Measurements from ENCODE around the gene DACH1.

Gene DACH1

DNA sequence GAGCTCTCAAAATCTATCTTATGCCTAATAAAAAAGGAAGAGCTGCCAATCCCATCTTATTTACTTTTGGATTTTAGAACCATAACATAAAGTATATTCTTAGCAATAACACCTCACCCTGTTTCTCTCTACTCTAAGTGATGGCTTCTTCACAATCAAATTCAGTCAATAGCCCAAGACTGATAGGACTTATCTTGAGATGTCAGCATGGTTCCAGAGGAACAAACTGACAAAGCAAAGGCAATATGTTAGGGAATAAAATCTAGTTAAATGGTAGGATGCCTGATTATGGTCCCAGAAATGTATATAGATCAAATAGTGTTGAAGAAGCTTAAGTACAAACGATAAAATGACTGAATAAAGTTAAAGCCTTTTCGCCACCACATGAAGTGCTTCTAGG is 36.3 kb downstream of the DACH1 start:
- in situ Hi-C loops (cut with HindIII; ENCODE audit: low sequenced_read_pairs), result no loop called here

DNA sequence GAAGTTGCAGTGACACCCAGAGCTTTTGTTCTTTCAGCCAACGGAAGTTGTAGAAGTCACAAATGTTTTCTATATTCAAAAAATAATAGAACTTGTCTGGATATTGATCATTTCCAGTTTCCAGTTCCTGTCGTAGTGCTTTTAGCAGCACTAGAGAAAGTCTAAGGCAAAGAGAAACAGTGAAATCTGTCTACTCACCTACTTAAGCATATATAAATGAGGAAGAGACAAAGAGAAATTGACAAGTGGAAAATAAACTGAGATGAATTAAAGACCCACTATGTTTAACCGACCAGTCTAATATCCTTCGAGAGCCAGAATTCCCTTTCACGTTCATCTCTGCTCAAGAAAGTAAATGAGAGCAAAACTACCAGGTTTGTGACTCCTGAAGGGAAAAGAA is 36.7 kb downstream of the DACH1 start:
- in situ Hi-C loops (cut with HindIII; ENCODE audit: low sequenced_read_pairs), result no loop called here

DNA sequence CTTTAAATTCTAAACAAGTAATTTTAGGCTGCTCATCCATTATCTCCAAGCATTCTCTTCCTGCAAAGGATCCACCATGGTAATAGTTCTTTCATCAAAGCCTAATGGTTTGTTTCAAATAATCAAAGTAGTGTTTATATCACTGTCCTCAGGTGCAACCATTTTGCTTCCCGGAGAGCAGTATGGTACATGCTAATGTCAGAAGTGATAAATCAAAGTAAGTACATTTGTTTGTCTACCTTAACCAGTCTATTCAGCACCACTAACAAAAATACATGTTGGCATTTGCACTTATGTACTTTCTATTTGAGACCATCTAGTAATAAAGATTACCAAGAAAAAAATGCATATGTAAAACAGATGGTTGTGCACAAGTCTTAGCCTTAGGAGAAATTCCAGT is 37.5 kb downstream of the DACH1 start:
- in situ Hi-C loops (cut with HindIII; ENCODE audit: low sequenced_read_pairs), result no loop called here

DNA sequence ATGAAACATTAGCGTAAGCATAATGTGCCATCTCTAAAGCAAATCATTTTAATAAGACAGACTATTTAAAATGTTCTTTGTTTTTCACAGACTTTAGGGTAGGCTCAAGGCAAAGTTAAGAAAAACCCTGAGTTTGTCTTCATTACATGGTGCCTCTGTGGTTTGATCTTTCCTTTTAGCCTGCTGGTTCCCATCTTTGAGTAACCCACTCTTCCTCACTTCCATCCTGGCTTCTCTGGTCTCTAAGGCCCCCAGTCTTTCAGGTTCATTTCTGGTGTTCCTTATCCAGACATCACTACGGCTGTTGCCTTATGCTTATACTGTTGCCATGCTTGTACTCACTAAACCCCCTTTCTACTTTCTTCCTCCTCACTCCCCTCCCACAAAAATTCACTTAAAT is 38.4 kb downstream of the DACH1 start:
- in situ Hi-C loops (cut with HindIII; ENCODE audit: low sequenced_read_pairs), result no loop called here

DNA sequence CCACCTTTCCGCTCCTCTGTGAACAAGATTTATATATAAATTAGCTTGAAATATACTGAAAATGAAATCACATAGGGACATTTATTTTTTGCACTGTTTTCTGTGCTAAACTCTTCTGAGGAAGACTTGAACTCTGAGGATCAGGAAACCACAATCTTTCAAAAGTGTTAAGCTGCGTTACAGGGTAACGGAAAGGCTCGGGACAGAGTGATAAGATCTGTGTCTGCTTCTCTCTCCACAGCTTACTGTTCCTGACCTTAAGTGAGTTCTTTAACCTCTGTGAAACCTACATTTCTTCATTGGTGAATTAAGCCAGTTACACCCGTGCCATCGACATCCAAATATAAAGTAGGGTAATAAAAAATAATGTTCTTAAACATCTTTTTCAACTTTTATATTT is 38.9 kb downstream of the DACH1 start:
- in situ Hi-C loops (cut with HindIII; ENCODE audit: low sequenced_read_pairs), result no loop called here

DNA sequence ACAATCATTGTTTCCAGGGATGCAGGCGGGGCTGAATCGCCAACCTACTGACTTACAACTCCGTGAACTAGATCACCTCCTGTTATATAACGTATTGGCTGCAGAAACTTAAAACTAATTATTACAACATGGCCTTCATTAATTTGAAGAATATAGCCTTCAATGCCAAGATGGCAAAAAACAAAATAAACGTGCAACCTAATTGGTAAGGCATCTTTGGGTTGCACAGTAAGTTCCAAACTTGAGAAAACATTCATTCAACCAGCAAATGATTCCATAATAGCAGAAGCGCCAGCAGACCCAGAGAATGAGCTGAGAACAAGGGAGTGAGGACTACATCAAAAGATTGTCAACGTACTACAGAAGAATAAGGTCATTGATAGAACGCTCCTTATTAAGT is 39.8 kb downstream of the DACH1 start:
- in situ Hi-C loops (cut with HindIII; ENCODE audit: low sequenced_read_pairs), result no loop called here

DNA sequence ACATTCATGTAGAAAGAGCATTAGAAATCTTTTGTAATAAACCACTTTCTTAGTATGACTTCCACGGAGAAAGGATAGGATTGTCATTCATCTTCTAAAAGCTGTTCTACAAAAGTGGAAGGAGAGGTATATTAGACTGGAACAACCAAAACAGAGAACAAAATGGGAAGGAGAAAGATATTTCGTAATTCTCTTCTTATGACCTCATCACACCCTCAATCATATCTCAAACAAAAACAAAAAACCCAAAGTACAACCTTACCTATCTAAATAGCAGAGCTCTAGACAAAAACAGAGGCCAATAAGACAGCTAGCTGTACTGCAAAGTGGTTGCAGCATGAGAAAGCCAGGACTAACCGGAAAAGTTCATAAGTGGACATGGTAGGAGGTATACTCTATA is 46.3 kb downstream of the DACH1 start:
- in situ Hi-C loops (cut with HindIII; ENCODE audit: low sequenced_read_pairs), result no loop called here

DNA sequence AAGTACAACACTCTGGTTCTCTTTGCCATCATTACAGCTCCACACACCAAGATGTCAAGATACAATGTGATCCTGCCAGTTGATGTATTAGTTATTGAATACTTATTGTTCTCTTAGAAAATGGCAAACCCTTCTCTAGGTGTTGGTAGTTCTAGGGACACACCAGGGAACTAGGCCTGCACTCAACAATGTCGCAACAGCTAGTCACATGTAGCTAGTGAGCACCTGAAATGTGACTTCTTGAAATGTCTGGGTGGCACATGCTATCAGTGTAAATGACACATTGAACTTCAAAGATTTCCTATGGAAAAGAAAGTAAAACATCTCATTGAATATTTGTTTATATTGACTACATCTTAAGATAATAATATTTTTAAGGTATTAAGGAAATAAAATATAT is 49.7 kb downstream of the DACH1 start:
- in situ Hi-C loops (cut with HindIII; ENCODE audit: low sequenced_read_pairs), result no loop called here

DNA sequence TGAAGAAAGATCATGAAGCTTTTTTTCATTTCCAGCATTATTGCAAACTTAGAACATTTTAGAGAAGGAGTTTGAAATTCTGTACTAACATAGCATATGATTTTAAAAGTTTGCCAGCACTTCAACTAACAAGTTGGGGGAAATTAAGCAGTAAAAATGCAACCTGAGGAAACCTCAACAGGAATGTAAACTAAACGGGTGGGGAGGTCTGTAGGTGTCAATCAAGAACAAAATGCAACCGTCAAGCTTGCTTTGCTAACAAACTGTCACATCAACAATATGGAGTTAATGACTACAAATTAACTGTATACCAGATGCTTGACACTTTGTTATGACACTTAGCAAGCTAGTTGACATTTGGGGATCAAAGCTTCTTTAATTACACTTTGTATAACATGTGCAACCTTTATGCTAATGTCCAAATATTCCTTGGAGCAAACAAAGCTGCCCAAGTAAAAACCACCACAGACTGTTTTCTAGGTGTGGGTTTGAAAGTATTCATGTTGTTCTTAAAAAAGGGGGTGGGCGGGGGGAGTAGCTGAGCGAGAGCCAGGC is 52.1 kb downstream of the DACH1 start:
- in situ Hi-C loops (cut with HindIII; ENCODE audit: low sequenced_read_pairs), result no loop called here

DNA sequence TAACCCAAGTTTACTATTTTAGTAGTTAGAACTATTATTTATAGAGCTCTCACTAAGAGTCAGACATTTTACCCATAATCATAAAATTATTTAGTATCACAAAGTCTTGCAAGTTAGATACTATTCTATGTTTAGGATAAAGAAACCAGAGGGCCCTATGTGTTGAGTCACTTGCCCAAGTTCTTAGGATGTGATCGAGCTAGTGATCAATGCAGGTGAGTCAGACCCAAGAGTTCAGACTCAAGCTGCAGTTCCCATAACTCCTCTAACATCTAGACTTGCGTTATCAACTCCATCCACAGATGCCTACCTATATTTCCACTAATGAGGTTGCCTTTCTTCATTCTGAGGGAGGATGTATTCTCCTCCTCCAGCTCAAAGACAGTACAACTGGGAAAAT is 53.8 kb downstream of the DACH1 start:
- in situ Hi-C loops (cut with HindIII; ENCODE audit: low sequenced_read_pairs), result no loop called here

DNA sequence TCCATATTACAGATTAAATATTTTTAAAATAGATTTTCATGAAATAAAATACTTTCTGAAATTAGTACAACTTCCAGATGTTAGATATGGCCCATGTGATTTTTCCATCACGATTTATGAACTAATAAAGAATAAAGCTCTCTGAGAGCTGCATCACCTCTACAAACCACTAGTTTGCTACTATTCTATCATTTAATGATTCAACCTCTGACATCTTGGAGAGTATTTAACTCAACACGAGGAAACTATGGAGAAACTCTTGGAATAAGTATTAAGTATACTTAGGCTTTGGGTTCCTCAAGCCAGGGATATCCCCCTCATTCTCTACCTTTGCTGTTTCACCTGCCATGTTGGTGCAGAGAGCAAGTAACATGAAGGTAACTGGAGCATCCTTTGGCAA is 55.7 kb downstream of the DACH1 start:
- in situ Hi-C loops (cut with HindIII; ENCODE audit: low sequenced_read_pairs), result no loop called here

DNA sequence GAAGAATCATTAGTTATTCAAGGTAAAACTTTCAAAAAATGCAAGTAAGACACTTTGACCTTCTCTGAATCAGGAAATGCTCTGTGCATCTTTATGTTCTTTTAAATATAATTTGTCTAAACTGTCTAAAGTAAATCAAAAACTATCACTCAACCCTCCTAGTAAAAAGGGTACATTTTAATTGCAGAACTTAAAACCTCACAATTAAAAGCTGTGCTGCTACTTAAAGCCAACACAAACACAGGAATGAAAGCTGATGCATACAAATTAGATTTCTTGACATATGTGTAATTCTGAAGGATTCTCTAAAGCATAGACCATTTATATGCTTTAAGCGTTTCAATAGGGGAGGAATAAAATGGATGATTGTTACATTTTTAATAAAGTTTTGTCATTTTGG is 58.3 kb downstream of the DACH1 start:
- in situ Hi-C loops (cut with HindIII; ENCODE audit: low sequenced_read_pairs), result no loop called here

DNA sequence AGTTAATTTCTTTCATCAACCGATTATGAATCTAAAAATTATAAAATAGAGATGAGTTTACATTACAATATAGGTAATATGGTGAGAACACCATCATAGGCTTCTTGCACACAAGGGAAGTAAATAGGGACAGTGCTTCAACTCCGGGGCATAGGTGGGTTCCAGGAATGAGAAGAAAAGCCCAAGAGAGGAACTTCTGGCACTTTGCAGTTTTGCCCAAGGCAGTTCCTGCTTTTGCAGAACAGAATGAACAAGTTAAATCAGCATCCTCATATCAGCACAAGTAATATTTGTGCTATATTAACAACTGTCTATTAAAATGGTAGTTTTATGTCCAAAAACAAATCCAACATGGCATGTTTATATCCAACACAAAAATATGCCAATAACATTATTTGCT is 60.1 kb downstream of the DACH1 start:
- in situ Hi-C loops (cut with HindIII; ENCODE audit: low sequenced_read_pairs), result no loop called here

DNA sequence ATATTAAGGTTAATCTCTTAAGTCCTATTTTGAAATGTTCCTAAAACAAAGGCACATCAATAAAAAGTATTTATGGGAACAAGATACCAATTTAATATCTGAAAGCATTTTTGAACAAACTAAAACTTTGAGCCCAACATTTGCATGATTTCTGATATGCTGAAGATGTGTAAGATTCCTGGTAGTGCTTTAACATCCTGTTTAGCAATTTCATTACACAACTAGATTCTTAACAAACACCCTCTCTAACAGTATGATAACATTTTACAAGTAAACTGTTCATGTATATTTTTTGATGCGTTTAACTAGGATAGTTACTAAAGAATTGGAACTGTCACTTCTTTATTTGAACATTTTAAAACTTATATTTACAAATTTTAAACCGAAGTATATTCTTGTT is 63.9 kb downstream of the DACH1 start:
- in situ Hi-C loops (cut with HindIII; ENCODE audit: low sequenced_read_pairs), result no loop called here

DNA sequence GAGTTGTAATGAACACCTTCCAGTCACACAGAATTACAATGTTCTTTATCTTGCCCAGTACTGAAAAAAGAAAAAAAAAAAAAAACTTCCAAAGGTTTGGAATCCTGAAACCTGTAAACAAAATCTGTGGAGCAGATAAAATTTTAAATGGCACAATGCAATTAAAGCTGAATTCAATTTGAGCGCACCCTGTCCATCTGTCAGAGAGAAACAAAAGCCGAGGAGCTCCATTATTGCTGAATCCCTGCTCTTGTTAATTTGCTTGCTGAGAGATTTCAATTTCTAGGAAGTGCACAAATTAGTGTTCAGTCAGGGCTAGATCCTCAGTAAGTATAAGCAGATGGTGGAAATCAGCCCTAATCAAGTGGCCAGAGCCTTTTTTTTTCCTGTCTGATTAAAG is 65.2 kb downstream of the DACH1 start:
- in situ Hi-C loops (cut with HindIII; ENCODE audit: low sequenced_read_pairs), result no loop called here

DNA sequence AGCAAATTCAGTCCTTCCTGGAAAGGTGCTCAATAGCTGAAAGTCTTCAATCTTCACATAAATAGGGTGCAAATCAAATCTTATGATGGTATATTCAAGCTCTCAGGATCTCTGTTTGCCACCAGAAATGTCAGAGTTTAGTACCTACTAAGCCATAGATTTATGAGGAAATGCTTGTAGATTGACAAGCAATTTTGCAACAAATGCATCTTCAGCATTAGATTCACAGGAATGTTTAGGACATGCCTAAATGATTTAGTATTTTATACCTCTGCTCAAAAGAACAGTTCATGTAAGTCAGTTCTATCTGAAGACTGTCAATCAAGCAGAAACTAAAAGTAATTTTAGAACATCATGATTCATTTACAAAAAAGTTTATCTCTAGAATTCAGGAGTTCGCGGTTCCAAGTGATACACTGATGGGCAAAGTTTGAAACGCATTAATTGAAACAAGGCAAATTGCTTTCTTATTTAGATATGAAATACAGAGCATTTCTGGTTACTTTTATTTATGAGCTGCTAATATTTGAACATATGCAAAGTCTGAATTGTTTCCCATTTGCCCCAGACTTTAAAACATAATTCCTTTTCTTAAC is 65.7 kb downstream of the DACH1 start:
- in situ Hi-C loops (cut with HindIII; ENCODE audit: low sequenced_read_pairs), result no loop called here

DNA sequence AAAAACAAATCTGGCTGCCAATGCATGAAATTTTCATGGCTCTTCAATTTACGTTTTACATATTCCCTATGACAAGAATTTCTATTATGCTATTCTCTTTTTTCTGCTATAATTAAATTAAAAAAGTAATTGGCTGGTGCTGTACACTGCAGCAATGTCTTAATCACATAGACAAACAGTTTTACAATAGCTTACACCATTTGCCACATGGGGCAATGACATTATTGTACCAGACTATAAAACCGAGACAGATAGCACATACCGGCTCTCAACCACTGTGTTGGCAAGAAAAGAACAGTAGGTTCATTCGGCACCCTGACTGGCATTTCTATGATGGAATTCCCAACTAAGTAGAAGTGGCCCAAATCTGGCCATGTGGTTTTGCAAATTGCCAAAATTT is 67.7 kb downstream of the DACH1 start:
- in situ Hi-C loops (cut with HindIII; ENCODE audit: low sequenced_read_pairs), result no loop called here

DNA sequence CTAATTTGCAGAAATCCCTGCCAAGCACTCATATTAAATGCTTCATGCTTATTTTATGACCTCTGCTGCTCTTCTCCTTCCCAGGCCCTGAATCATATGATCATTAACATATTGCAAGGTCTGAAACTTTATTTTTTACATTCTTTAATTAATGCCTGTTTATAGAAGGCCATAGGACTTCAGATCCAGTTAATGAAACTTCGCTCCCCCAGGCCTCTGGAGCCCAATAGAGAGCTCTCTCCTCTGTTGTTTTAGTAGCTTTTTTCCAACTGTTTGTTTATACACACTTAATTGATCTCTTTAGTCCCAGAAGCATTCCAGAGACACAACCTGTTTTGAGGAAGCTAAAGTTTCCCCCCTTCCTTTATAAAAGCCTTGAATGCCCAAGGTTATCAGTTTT is 68.3 kb downstream of the DACH1 start:
- in situ Hi-C loops (cut with HindIII; ENCODE audit: low sequenced_read_pairs), result no loop called here

DNA sequence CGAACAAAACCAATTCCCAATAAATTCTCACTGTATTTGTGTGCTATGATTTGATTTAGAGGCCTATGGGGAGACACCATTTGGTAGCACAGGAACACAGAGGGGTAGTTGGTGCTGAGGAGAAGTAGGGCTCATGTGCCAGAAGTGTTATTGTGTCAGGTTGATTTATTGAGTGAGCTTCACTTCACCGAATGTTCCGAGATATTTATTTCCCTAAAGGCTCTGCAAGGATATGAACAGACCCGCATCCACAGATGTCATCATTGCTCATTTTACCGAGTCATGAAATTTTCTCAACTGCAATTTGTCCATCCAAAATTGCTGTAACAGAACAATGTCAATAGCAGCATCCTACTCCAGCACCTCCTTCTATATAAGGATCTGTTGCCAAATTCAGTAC is 69.5 kb downstream of the DACH1 start:
- in situ Hi-C loops (cut with HindIII; ENCODE audit: low sequenced_read_pairs), result no loop called here

DNA sequence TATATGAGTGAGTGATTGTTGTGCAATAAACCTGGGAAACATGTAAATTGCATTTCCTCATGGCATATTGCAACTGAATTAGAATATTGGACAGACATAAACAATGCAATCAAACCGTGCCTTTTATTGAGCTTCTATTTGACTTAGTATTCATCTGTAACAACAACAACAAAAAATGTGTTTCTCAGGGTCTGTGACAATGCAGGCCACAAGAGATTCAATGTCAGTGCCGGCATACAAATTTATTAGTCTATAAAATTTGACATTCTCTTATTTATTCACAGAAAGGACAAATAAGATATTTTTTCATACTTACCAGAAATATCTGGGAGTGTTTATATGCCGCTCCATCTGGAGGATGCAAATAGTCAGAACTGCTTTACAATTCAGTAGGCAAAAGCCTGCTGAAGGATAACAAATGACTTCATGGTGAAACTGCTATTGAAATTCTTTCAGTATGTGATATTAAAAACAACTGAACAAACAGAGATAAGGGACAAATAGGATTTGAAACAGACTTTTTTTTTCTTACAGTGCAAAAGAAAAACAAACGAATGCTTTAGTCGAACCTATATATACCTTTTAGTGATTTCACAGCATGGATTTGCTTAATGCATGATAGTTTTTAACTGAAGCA is 77.2 kb downstream of the DACH1 start:
- in situ Hi-C loops (cut with HindIII; ENCODE audit: low sequenced_read_pairs), result no loop called here

DNA sequence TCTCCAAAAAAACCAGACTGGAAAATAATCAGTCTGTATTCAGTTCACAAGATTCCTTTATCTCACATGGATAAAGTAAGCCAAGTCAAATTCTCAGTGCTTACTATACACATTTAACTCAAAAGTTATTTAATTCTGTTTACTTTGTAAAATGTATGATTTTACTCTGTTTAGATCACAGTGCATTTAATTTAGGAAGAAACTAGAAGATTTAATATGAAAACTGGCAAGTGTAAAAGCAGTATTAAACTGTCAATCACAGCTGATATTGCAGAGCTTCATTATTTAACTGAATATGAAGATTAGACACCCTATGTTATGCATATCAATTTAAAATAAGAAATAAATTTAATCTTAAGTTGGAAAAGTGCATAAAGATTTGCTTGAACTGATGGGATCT is 78.0 kb downstream of the DACH1 start:
- in situ Hi-C loops (cut with HindIII; ENCODE audit: low sequenced_read_pairs), result no loop called here

DNA sequence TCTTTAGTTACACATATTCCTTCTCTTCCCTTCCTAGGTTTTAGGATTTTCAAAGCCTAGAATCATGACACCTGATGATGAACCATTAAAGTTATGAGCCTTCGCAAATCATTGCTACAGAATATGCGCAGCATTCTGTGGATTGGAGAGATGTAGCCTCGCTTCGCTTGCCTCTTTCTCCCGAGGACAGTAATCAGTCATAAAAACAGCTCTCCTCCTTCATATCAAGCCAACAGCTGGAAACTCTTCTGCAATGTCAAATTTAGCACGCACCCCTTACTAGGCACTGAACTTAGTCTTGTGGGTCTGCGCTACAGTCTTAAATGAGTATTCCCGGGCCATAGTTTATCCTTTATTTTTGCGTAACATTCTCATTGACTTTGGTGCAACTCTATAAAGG is 79.6 kb downstream of the DACH1 start:
- in situ Hi-C loops (cut with HindIII; ENCODE audit: low sequenced_read_pairs), result no loop called here

DNA sequence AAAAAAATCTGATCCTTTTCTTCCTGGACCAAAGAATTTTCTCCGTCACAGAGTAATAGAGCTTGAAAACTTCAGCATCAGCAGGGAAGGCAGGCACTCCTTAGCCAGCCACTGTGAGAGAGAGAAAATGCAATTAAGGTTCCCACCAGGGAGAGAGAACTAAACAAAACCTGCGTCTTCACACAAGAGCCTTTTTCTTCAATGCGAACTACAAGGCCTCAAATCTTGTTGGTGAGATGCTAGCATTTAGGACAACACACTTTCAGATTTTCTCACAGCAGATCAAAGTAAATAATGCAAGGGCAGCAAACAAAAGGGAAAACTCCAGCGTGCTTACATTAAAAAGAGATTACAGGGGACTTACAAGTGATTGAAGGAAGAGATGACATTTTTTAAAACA is 80.1 kb downstream of the DACH1 start:
- in situ Hi-C loops (cut with HindIII; ENCODE audit: low sequenced_read_pairs), result no loop called here

All from endothelial cell of hepatic sinusoid (primary cell).